GM21447 (cell line): ENCODE data around the gene TMED5.
"Not testable (repeated sequence)": the region's sequence is repeated elsewhere in the genome, so short reads cannot be mapped to it uniquely, and the experiment has no call there.

Source experiments
- ATAC-seq: cut with Tn5 transposase; IDR thresholded peaks from one replicate; pipeline ENCODE4 v1.9.1; 2021; ENCODE audit not compliant: unreplicated experiment

The TMED5 gene

GRCh38 chr1:93179886-93180722 is at the start of gene TMED5:
Gene TMED5 (minus strand): TSS chr1:93180413. CDS start chr1:93180242, 171 bp downstream.
- ATAC-seq: peak; percentile 83

GRCh38 chr1:93223023-93223675 is 42.9 kb upstream of the TMED5 start:
- no peak for ATAC-seq

- no peak for ATAC-seq
These were observed 41.7 kb upstream of the TMED5 start for GRCh38 chr1:93221913-93222312.

- not testable (repeated sequence) for ATAC-seq
These were observed 40.5 kb upstream of the TMED5 start for GRCh38 chr1:93220716-93221115.

GRCh38 chr1:93219443-93219842 is 39.2 kb upstream of the TMED5 start:
- ATAC-seq: no peak

GRCh38 chr1:93215322-93215721 is 35.1 kb upstream of the TMED5 start:
- no peak for ATAC-seq

GRCh38 chr1:93207211-93207610 is 27.0 kb upstream of the TMED5 start:
- no peak for ATAC-seq

GRCh38 chr1:93206567-93206954 is 26.3 kb upstream of the TMED5 start:
- no peak for ATAC-seq

- no peak for ATAC-seq
These were observed 25.8 kb upstream of the TMED5 start for GRCh38 chr1:93205892-93206566.

- ATAC-seq: no peak
These were observed 20.5 kb upstream of the TMED5 start for GRCh38 chr1:93200714-93201113.

GRCh38 chr1:93200086-93200620 is 19.9 kb upstream of the TMED5 start:
- no peak for ATAC-seq

GRCh38 chr1:93199150-93199549 is 18.9 kb upstream of the TMED5 start:
- ATAC-seq: no peak

- ATAC-seq: no peak
These were observed 16.4 kb upstream of the TMED5 start for GRCh38 chr1:93196591-93196990.

GRCh38 chr1:93194231-93194990 is 14.2 kb upstream of the TMED5 start:
- no peak for ATAC-seq

- no peak for ATAC-seq
These were observed 10.2 kb upstream of the TMED5 start for GRCh38 chr1:93190432-93190831.

GRCh38 chr1:93186667-93187066 is 6.5 kb upstream of the TMED5 start:
- peak; percentile 68 for ATAC-seq

GRCh38 chr1:93180723-93181613 is 755 bp upstream of the TMED5 start, which contains the start of gene CCDC18:
Gene CCDC18 (plus strand): TSS chr1:93180724. CDS start chr1:93183362, 2,638 bp downstream.
- ATAC-seq: peak; percentile 17

GRCh38 chr1:93178418-93178817 is 1.8 kb downstream of the TMED5 start:
- ATAC-seq: no peak

- no peak for ATAC-seq
These were observed 2.2 kb downstream of the TMED5 start for GRCh38 chr1:93177991-93178390.

- not testable (repeated sequence) for ATAC-seq
These were observed 5.6 kb downstream of the TMED5 start for GRCh38 chr1:93174638-93175037.
